ENCODE results near the gene ACADS.
"Not testable (repeated sequence)": the region's sequence is repeated elsewhere in the genome, so short reads cannot be mapped to it uniquely, and the experiment has no call there.

The ACADS gene

DNA sequence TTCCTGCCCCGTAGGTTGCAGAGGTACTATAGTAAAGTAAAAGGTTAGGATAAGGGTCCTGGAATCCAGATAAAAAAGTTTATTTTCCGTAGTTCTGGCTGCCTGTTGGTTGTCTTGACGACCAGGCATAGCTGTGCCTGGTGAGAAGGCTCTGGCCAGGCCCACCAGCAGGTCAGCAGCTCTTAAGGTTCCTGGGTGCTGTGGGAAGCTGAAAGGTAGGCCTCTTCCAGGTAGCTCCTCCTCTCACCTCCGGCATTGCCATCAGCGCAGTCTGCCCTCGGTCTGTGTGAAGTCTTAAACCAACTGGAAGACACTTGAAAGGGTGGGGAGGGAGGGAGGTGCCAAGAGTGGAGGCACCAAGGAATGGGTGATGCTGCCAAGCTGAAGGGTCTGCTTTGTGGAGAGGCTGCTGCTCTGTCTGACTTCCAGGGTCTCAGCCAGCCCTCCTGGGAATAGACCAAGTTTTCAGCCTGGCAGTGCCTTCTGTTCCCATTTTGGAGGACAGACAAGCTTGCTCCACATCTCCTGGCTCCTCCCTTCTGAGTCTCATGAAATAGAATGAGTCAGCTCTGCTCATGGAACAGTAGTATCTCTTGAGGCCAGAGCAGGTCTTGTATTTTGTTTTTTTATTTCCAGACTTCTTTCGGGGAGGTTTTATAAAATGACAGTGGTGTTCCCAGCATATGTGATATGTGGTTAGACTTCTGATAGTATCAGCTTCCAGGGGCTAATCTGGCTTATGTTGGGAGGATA, 5.2 kb upstream of the ACADS start:
- Histone ChIP-seq H3K9me3 (ENCODE audit: control insufficient read depth, insufficient read depth, low read length) (no peaks in the 10 kb centered on the region), H3K4me1 (ENCODE audit: control insufficient read depth, insufficient read depth, low read length) (peaks cover 5% of the 10 kb centered on the region), H3K36me3 (ENCODE audit: control insufficient read depth, insufficient read depth, low read length) (peaks cover 35% of the 10 kb centered on the region), H3K4me3 (ENCODE audit: low read depth, low read length) (no peak overlapping the region), H3K9ac (ENCODE audit: low read depth, low read length) (no peak overlapping the region), H3K27me3 (ENCODE audit: control insufficient read depth, insufficient read depth, low read length) (no peaks in the 10 kb centered on the region)

DNA sequence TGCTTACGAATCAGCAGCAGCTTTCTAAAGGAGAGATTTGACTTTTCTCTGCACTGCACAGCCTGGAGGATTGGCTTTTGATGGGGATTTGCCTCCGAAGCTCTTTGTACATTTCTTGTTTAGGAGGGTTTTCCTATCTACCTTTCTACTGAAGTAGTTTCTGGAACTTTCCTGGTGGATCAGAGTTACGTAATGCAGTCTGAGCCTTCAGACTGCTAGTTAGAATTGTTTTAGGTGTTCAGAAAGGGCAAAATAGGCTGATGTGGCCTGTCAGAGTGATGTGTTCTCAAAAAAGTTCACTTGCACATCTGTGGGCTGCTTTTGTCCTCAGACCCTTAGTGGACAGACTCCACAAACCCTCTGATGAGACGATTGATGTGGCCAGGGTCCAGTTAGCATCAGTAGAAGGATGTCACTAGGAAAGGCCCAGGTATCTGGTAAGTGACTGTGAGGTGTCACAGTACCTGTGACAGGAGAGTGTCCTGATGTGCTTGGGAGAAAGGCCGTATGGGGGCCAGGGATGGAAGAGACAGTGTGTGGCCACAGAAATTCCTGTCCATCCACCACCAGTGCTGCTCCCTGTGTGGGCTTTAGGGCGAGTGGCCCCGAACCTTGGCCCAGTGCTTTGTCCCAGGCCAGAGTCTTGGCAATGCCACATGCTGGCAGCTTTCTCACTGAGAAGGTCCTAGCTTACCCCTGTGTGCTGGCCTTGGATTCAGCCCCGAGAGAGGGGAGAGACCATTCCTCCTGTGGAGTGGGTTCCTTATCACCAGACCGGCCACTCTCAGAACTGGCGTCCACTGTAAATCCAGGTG, 4.4 kb upstream of the ACADS start:
- Histone ChIP-seq H3K4me1 (ENCODE audit: control insufficient read depth, insufficient read depth, low read length) (peaks cover 5% of the 10 kb centered on the region), H3K9me3 (ENCODE audit: control insufficient read depth, insufficient read depth, low read length) (no peaks in the 10 kb centered on the region), H3K4me3 (ENCODE audit: low read depth, low read length) (no peak overlapping the region), H3K9ac (ENCODE audit: low read depth, low read length) (no peak overlapping the region), H3K27me3 (ENCODE audit: control insufficient read depth, insufficient read depth, low read length) (no peaks in the 10 kb centered on the region), H3K36me3 (ENCODE audit: control insufficient read depth, insufficient read depth, low read length) (peaks cover 35% of the 10 kb centered on the region)

DNA sequence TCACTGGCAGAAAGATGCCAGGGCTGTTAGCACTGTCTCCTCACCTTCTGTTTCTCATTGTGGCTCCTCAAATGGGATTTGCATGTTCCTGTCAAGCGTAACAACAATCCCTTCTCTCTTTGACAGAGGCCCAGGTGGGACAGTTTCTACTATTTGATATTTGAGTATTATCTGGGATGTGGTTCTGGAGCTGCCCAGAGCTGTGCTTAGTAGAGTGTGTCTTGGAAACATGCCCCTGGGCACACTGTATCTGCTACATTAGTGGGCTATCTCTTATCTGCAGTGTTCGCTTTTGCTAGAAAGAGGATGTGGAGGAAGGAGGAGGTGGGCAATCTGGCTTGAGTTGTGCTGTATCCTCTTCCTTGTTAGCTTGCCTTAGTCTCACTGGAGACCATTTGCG, 3.8 kb upstream of the ACADS start:
- Histone ChIP-seq H3K4me1 (ENCODE audit: control insufficient read depth, insufficient read depth, low read length) (peaks cover 7% of the 10 kb centered on the region), H3K36me3 (ENCODE audit: control insufficient read depth, insufficient read depth, low read length) (peaks cover 28% of the 10 kb centered on the region), H3K9me3 (ENCODE audit: control insufficient read depth, insufficient read depth, low read length) (no peaks in the 10 kb centered on the region), H3K4me3 (ENCODE audit: low read depth, low read length) (no peak overlapping the region), H3K27me3 (ENCODE audit: control insufficient read depth, insufficient read depth, low read length) (peaks cover 3% of the 10 kb centered on the region), H3K9ac (ENCODE audit: low read depth, low read length) (no peak overlapping the region)

DNA sequence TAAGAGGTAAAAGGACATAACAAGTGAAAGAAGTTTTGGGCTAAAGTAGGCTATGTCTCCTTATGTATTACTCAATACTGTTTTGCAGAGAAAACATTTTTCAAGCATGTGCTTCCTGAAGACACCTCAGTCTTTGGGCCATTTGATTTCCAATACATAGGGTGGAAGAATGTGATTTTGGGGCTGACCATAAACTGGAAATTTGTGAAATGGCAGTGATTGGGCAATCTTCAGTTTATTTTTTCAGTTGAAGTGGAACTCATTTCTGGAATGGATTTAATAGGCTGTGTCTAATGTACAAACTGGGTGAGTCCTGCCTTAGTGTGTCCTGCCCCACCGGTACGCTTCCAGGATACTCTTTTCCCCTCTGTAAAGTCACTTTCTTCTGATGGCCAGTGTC, 2.8 kb upstream of the ACADS start:
- H3K36me3 ChIP-seq (ENCODE audit: control insufficient read depth, insufficient read depth, low read length): peaks cover 27% of the 10 kb centered on the region
- H3K4me3 ChIP-seq (ENCODE audit: low read depth, low read length): no peak overlapping the region
- H3K4me1 ChIP-seq (ENCODE audit: control insufficient read depth, insufficient read depth, low read length): peaks cover 7% of the 10 kb centered on the region
- no peaks in the 10 kb centered on the region for H3K9me3 ChIP-seq (ENCODE audit: control insufficient read depth, insufficient read depth, low read length)
- no peak overlapping the region for H3K9ac ChIP-seq (ENCODE audit: low read depth, low read length)
- H3K27me3 ChIP-seq (ENCODE audit: control insufficient read depth, insufficient read depth, low read length): peaks cover 3% of the 10 kb centered on the region

DNA sequence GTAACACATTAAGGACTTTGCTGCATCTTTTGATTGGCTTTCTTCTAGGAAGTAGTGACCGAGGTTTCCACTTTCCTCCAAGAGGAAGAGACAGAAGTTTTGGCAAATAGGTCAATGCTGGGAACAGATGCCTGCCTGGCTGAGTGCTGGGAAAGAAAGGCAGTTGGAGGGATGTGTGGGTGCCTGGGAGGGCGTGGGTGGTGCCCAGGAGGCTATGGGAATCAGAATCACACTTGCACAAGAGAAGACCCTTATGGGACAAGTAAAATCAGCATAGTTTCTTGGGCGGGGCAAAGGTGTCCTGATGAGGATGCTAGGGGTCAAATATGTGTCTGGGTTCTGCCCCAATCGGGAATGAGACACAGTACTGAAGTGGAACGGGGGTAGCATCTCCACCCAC, 906 bp upstream of the ACADS start:
- peak overlapping the region; percentile 47 for H3K9ac ChIP-seq (ENCODE audit: low read depth, low read length)
- peak overlapping the region; percentile 71 for H3K4me3 ChIP-seq (ENCODE audit: low read depth, low read length)
- H3K36me3 ChIP-seq (ENCODE audit: control insufficient read depth, insufficient read depth, low read length): peaks cover 16% of the 10 kb centered on the region
- peaks cover 7% of the 10 kb centered on the region for H3K4me1 ChIP-seq (ENCODE audit: control insufficient read depth, insufficient read depth, low read length)
- no peaks in the 10 kb centered on the region for H3K9me3 ChIP-seq (ENCODE audit: control insufficient read depth, insufficient read depth, low read length)
- peaks cover 3% of the 10 kb centered on the region for H3K27me3 ChIP-seq (ENCODE audit: control insufficient read depth, insufficient read depth, low read length)

DNA sequence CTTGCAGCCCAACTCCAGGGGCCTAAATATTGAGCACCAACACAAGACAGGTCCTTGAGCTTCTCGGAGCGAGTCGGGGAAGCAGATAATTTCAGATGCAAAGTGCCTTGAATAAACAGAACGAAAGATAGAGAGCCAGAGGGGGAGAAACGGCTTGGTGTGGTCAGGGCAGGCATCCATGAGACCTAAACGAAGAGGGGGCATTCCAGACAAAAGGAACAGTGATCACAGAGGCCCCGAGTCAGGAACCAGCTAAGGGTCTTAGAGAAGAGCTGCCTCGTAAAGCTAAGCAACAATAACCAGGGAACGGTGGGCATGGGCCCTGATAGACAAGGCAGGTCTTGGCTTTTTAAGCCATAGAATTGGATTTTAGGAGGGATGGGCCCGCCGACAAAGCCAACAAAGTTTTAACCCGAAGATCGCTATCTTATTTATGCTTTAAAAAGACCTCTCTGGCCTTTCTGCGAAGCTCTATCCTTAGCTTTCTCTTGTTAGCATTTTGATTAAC, 421 bp upstream of the ACADS start:
- H3K4me1 ChIP-seq (ENCODE audit: control insufficient read depth, insufficient read depth, low read length): peaks cover 7% of the 10 kb centered on the region
- peaks cover 12% of the 10 kb centered on the region for H3K36me3 ChIP-seq (ENCODE audit: control insufficient read depth, insufficient read depth, low read length)
- H3K27me3 ChIP-seq (ENCODE audit: control insufficient read depth, insufficient read depth, low read length): peaks cover 3% of the 10 kb centered on the region
- no peaks in the 10 kb centered on the region for H3K9me3 ChIP-seq (ENCODE audit: control insufficient read depth, insufficient read depth, low read length)
- H3K4me3 ChIP-seq (ENCODE audit: low read depth, low read length): peak overlapping the region; percentile 71
- H3K9ac ChIP-seq (ENCODE audit: low read depth, low read length): peak overlapping the region; percentile 47

DNA sequence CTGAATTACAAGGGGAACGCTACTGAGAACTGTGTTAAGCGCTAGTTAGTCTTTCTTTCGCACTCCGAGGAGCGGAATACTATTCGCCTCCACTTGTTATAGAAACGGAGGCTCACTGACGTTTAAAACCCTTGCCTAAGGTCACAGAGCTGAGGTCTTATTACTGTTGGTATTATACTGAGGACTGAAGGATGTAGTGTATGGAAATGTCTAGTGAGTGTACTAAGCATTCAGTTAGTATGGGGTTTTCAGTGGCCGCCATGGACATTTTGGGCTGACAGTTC, 826 bp downstream of the ACADS start:
- no peak overlapping the region for H3K9ac ChIP-seq (ENCODE audit: low read depth, low read length)
- peak overlapping the region; percentile 71 for H3K4me3 ChIP-seq (ENCODE audit: low read depth, low read length)
- peaks cover 7% of the 10 kb centered on the region for H3K4me1 ChIP-seq (ENCODE audit: control insufficient read depth, insufficient read depth, low read length)
- no peaks in the 10 kb centered on the region for H3K9me3 ChIP-seq (ENCODE audit: control insufficient read depth, insufficient read depth, low read length)
- H3K36me3 ChIP-seq (ENCODE audit: control insufficient read depth, insufficient read depth, low read length): peaks cover 11% of the 10 kb centered on the region
- H3K27me3 ChIP-seq (ENCODE audit: control insufficient read depth, insufficient read depth, low read length): peaks cover 3% of the 10 kb centered on the region

DNA sequence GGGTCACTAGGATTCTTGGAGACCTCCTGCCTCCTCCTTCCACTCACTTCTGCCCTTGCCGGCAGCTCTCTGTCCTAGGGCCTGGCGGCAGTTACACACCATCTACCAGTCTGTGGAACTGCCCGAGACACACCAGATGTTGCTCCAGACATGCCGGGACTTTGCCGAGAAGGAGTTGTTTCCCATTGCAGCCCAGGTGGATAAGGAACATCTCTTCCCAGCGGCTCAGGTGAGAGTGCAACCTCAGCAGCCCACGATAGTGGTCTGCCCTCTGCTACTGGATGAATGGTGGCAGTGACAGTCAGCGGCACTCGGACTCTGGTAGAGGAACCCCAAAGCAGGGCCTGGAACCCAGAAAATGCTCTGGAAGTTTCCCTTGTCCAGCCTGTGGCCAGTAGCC, 1.3 kb downstream of the ACADS start:
- H3K36me3 ChIP-seq (ENCODE audit: control insufficient read depth, insufficient read depth, low read length): peaks cover 8% of the 10 kb centered on the region
- peaks cover 3% of the 10 kb centered on the region for H3K27me3 ChIP-seq (ENCODE audit: control insufficient read depth, insufficient read depth, low read length)
- no peak overlapping the region for H3K4me3 ChIP-seq (ENCODE audit: low read depth, low read length)
- H3K9ac ChIP-seq (ENCODE audit: low read depth, low read length): no peak overlapping the region
- no peaks in the 10 kb centered on the region for H3K9me3 ChIP-seq (ENCODE audit: control insufficient read depth, insufficient read depth, low read length)
- H3K4me1 ChIP-seq (ENCODE audit: control insufficient read depth, insufficient read depth, low read length): peaks cover 7% of the 10 kb centered on the region

DNA sequence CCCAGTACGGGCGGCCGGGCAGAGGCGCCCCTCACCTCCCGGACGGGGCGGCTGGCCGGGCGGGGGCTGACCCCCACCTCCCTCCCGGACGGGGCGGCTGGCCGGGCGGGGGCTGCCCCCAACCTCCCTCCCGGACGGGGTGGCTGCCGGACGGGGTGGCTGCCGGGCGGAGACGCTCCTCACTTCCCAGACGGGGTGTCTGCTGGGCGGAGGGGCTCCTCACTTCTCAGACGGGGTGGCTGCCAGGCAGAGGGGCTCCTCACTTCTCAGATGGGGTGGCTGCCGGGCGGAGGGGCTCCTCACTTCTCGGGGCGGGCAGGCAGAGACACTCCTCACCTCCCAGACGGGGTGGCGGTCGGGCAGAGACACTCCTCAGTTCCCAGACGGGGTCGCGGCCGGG, 6.6 kb downstream of the ACADS start:
- H3K9ac ChIP-seq (ENCODE audit: low read depth, low read length); H3K27me3 ChIP-seq (ENCODE audit: control insufficient read depth, insufficient read depth, low read length); H3K9me3 ChIP-seq (ENCODE audit: control insufficient read depth, insufficient read depth, low read length); H3K4me3 ChIP-seq (ENCODE audit: low read depth, low read length); H3K36me3 ChIP-seq (ENCODE audit: control insufficient read depth, insufficient read depth, low read length); H3K4me1 ChIP-seq (ENCODE audit: control insufficient read depth, insufficient read depth, low read length): not testable (repeated sequence)

DNA sequence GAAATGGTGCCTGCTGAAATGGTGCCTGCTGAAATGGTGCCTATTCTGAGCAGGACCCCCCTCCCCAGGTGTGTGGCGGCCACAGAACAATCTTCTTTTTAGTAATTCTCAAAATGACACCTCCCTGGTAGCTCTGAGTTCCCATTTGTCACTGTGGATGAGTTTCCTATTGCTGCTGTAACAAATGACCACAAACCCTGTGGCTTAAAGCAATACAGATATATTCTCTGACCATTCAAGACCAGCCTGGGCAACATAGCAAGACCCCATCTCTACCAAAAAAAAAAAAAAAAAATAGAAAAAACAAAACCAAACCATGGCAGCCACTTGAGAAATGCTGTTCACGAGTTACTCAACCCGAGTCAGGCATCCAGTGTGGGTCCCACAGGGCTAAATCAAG, 7.9 kb downstream of the ACADS start:
- Histone ChIP-seq H3K4me3 (ENCODE audit: low read depth, low read length) (no peak overlapping the region), H3K36me3 (ENCODE audit: control insufficient read depth, insufficient read depth, low read length) (peaks cover 5% of the 10 kb centered on the region), H3K9ac (ENCODE audit: low read depth, low read length) (no peak overlapping the region), H3K27me3 (ENCODE audit: control insufficient read depth, insufficient read depth, low read length) (no peaks in the 10 kb centered on the region), H3K9me3 (ENCODE audit: control insufficient read depth, insufficient read depth, low read length) (no peaks in the 10 kb centered on the region), H3K4me1 (ENCODE audit: control insufficient read depth, insufficient read depth, low read length) (no peaks in the 10 kb centered on the region)

DNA sequence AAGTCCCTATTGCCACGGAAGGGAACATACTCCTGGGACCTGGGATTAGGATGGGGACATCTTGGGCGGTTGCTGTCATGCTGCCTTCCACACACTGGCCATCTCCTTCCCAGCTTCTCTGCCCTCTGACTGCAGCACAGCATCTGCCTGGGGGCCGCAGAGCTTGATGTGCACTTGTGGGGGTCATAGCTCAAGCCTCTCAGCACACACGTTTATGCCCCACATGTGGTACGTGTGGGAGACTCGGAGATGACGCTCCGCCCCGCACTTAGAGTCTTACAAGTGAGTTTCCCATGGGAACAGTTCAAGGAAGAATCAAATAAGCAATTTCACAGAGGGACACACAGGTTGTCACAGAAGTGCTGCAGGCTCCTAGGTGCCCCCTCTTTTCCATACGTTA, 8.6 kb downstream of the ACADS start:
- peaks cover 5% of the 10 kb centered on the region for H3K36me3 ChIP-seq (ENCODE audit: control insufficient read depth, insufficient read depth, low read length)
- H3K4me3 ChIP-seq (ENCODE audit: low read depth, low read length): no peak overlapping the region
- H3K9me3 ChIP-seq (ENCODE audit: control insufficient read depth, insufficient read depth, low read length): no peaks in the 10 kb centered on the region
- H3K4me1 ChIP-seq (ENCODE audit: control insufficient read depth, insufficient read depth, low read length): no peaks in the 10 kb centered on the region
- H3K9ac ChIP-seq (ENCODE audit: low read depth, low read length): no peak overlapping the region
- H3K27me3 ChIP-seq (ENCODE audit: control insufficient read depth, insufficient read depth, low read length): no peaks in the 10 kb centered on the region

DNA sequence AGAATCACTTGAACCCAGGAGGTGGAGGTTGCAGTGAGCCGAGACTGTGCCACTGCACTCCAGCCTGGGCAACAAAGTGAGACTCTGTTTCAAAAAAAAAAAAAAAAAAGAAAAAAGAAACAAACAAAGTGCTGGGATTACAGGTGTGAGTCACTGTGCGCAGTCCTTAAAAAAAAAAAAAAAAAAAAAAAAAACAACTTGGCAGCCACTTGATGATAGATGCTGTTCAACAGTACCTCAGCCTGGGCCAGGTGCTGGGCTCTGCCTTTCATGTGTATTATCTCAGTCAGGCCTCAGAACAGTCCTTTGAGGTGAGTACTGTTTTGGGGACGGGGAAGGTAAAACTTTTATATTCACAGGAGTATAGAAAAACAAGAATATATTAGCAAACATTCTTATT, 9.6 kb downstream of the ACADS start:
- peaks cover 5% of the 10 kb centered on the region for H3K36me3 ChIP-seq (ENCODE audit: control insufficient read depth, insufficient read depth, low read length)
- H3K4me3 ChIP-seq (ENCODE audit: low read depth, low read length): no peak overlapping the region
- H3K9me3 ChIP-seq (ENCODE audit: control insufficient read depth, insufficient read depth, low read length): no peaks in the 10 kb centered on the region
- no peaks in the 10 kb centered on the region for H3K27me3 ChIP-seq (ENCODE audit: control insufficient read depth, insufficient read depth, low read length)
- H3K9ac ChIP-seq (ENCODE audit: low read depth, low read length): no peak overlapping the region
- no peaks in the 10 kb centered on the region for H3K4me1 ChIP-seq (ENCODE audit: control insufficient read depth, insufficient read depth, low read length)

Data from iPS-15b (cell line).